B cell (primary cell): ENCODE data around the gene MAML3.

Experiments
- EZH2 ChIP-seq: IDR thresholded peaks from 2 replicates; pipeline ENCODE4 v1.6.1; 2012; ENCODE audit warnings: borderline replicate concordance, low read depth, mild to moderate bottlenecking, moderate library complexity, low read length; ENCODE audit not compliant: insufficient read depth, poor library complexity, severe bottlenecking
- TF ChIP-seq, protein P1 (sequence below): fragments of 200-600 bp; IDR thresholded peaks from one replicate; pipeline ENCODE4 v1.8.0; 2022; ENCODE audit warnings: antibody characterized with exemption, mild to moderate bottlenecking

GRCh38 chr4:139692309-139693012, 461.5 kb downstream of the MAML3 start:
- TF ChIP-seq, protein P1, sequence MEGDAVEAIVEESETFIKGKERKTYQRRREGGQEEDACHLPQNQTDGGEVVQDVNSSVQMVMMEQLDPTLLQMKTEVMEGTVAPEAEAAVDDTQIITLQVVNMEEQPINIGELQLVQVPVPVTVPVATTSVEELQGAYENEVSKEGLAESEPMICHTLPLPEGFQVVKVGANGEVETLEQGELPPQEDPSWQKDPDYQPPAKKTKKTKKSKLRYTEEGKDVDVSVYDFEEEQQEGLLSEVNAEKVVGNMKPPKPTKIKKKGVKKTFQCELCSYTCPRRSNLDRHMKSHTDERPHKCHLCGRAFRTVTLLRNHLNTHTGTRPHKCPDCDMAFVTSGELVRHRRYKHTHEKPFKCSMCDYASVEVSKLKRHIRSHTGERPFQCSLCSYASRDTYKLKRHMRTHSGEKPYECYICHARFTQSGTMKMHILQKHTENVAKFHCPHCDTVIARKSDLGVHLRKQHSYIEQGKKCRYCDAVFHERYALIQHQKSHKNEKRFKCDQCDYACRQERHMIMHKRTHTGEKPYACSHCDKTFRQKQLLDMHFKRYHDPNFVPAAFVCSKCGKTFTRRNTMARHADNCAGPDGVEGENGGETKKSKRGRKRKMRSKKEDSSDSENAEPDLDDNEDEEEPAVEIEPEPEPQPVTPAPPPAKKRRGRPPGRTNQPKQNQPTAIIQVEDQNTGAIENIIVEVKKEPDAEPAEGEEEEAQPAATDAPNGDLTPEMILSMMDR: no peak
- no peak for TF ChIP-seq EZH2
